Coronary artery (tissue), 2 donors: ENCODE results near the gene FSCN2.
"Not testable (repeated sequence)": the region's sequence is repeated elsewhere in the genome, so short reads cannot be mapped to it uniquely, and the experiment has no call there.

ENCODE experiments used
- DNase-seq: peaks from one replicate; pipeline ENCODE4 v3.0.0-alpha.2; 2017; ENCODE audit warnings: low spot score
- H3K27ac ChIP-seq, 2 donors: fragments of 200-600 bp; sonication (generic); one replicate each; pipeline ENCODE4 v1.5.1; 2016 to 2019
- H3K4me3 ChIP-seq: fragments of 200-600 bp; sonication (generic); 2 replicates; pipeline ENCODE4 v1.5.1; 2016; ENCODE audit warnings: mild to moderate bottlenecking, moderate library complexity
- CTCF ChIP-seq: fragments of 200-600 bp; sonication (generic); IDR thresholded peaks from one replicate; pipeline ENCODE4 v1.5.1; 2019; ENCODE audit warnings: antibody characterized with exemption

FSCN2 gene

GRCh38 chr17:81582749-81583148 is 54.6 kb downstream of the FSCN2 start:
- no peak for DNase-seq
- H3K27ac ChIP-seq = no peak overlapping the region

GRCh38 chr17:81583589-81584342 is 55.6 kb downstream of the FSCN2 start:
- H3K4me3 ChIP-seq = no peak overlapping the region
- TF ChIP-seq CTCF = no peak
- DNase-seq = no peak
- no peak overlapping the region for H3K27ac ChIP-seq

More at GRCh38 chr17:81582749-81583148, 54.6 kb downstream of the FSCN2 start:
- TF ChIP-seq CTCF = no peak
- H3K4me3 ChIP-seq = no peak overlapping the region

DNA sequence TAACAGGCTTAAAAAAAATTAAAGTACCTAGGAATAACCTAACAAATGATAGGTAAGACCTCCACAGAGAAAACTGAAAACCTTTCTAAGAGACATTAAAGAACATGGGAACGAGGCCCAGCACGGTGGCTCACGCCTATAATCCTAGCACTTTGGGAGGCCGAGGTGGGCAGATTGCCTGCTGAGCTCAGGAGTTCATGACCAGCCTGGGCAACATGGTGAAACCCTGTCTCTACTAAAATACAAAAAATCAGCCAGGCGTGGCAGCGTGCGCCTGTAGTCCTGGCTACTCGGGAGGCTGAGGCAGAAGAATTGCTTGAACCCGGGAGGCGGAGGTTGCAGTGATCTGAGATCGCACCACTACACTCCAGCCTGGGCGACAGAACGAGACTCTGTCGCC is 56.6 kb downstream of the FSCN2 start:
- DNase-seq, H3K4me3 ChIP-seq, H3K27ac ChIP-seq: not testable (repeated sequence)

DNA sequence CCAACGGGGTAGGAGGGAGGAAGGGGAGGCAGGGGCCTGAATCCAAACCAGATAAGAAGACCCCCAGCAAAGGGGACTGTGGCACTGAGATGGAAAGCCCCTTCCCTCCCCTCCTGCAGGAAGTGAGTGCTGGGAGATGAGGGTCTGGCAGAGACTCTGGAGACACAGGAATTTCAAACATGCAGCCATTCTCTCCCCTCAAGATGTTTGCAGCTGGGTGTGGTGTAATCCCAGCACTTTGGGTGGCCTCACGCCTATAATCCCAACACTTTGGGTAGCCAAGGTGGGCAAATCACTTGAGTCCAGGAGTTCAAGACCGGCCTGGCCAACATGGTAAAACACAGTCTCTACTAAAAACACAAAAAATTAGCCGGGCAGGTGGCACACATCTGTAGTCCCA is 57.9 kb downstream of the FSCN2 start:
- no peak for DNase-seq
- no peak for TF ChIP-seq CTCF
- Histone ChIP-seq H3K4me3 (no peak overlapping the region), H3K27ac (no peak overlapping the region)
